ENCODE results near the gene PALM2AKAP2. TPM values are rescaled to one million over a fixed set of nuclear protein-coding genes. Genes with fewer than 3 reads are reported as not detected.
A peak's percentile ranks its signal among the peaks of the same experiment; 100 is the strongest.

The PALM2AKAP2 gene
- total and polyA plus RNA-seq, 7 donors = 0.60 to 4.5 (median 1.2) TPM; not detected in 1

- Histone ChIP-seq H3K4me1 (peaks cover 0 to 15% (median 7%) of the 10 kb centered on the region in 4 donors), H3K36me3 (no peaks in the 10 kb centered on the region), H3K9me3 (no peaks in the 10 kb centered on the region), H3K27ac (no peak overlapping the region), H3K27me3 (no peaks in the 10 kb centered on the region), H3K4me3 (no peak overlapping the region)
- TF ChIP-seq CTCF (IDR thresholded peaks at IDR 0.05) = no peak
- TF ChIP-seq POLR2AphosphoS5 (IDR thresholded peaks at IDR 0.05) = no peak
- TF ChIP-seq EP300 (IDR thresholded peaks at IDR 0.05) = no peak
- TF ChIP-seq POLR2A (IDR thresholded peaks at IDR 0.05) = no peak
- intact Hi-C loops (cut with DNase I) = no loop called here
- no peak for DNase-seq
Measured at GRCh38 chr9:109815366-109815947, 35.5 kb downstream of the PALM2AKAP2 start.

- Histone ChIP-seq H3K36me3 (no peaks in the 10 kb centered on the region), H3K4me3 (no peak overlapping the region), H3K27me3 (no peaks in the 10 kb centered on the region), H3K27ac (peak overlapping the region in 1 of 4 donors; percentile 49), H3K4me1 (peaks cover 0 to 15% (median 7%) of the 10 kb centered on the region in 4 donors), H3K9me3 (no peaks in the 10 kb centered on the region)
- 42 to 57% methylated on average over 4 of the region's 4 CpGs for WGBS, 2 donors
- TF ChIP-seq POLR2AphosphoS5 (IDR thresholded peaks at IDR 0.05) = peak in 3 of 4 donors; percentile 13 to 70 (median 23)
- TF ChIP-seq POLR2A (IDR thresholded peaks at IDR 0.05) = no peak
- TF ChIP-seq EP300 (IDR thresholded peaks at IDR 0.05) = peak in 1 of 4 donors; percentile 62
- no peak for TF ChIP-seq CTCF (IDR thresholded peaks at IDR 0.05)
- intact Hi-C loops (cut with DNase I) = no loop called here
- DNase-seq = no peak
Measured at GRCh38 chr9:109816490-109816889, 36.5 kb downstream of the PALM2AKAP2 start.

- H3K27ac ChIP-seq = peak overlapping the region in 2 of 4 donors; percentile 31 to 49
- 47 to 66% methylated on average over 6 of the region's 6 CpGs for WGBS, 2 donors
Measured at GRCh38 chr9:109817146-109817845, 37.3 kb downstream of the PALM2AKAP2 start.

GRCh38 chr9:109817846-109818472 is 38.0 kb downstream of the PALM2AKAP2 start:
- no peaks in the 10 kb centered on the region for H3K27me3 ChIP-seq
- TF ChIP-seq EP300 (IDR thresholded peaks at IDR 0.05) (peak in 1 of 4 donors; percentile 21), POLR2AphosphoS5 (IDR thresholded peaks at IDR 0.05) (peak in 3 of 4 donors; percentile 41 to 76 (median 54)), CTCF (IDR thresholded peaks at IDR 0.05) (peak; percentile 82 to 88 (median 84)), POLR2A (IDR thresholded peaks at IDR 0.05) (no peak)
- 2 to 3% methylated on average over 9 of the region's 9 CpGs for WGBS, 2 donors
- intact Hi-C loops (cut with DNase I) = loop anchor here (1.0 kb wide), 1 partner anchor 244 kb away; no protein-coding TSS in a partner anchor
- DNase-seq = peak; percentile 86
- no peaks in the 10 kb centered on the region for H3K9me3 ChIP-seq
- H3K27ac ChIP-seq = peak overlapping the region in 1 of 4 donors; percentile 49
- no peak overlapping the region for H3K4me3 ChIP-seq
- no peaks in the 10 kb centered on the region for H3K36me3 ChIP-seq
- peaks cover 0 to 15% (median 7%) of the 10 kb centered on the region in 4 donors for H3K4me1 ChIP-seq

More at GRCh38 chr9:109817146-109817845, 37.3 kb downstream of the PALM2AKAP2 start:
- Histone ChIP-seq H3K27me3 (no peaks in the 10 kb centered on the region), H3K4me3 (no peak overlapping the region), H3K9me3 (no peaks in the 10 kb centered on the region), H3K4me1 (peaks cover 0 to 15% (median 7%) of the 10 kb centered on the region in 4 donors), H3K36me3 (no peaks in the 10 kb centered on the region)
- no peak for DNase-seq
- intact Hi-C loops (cut with DNase I) = no loop called here
- no peak for TF ChIP-seq CTCF (IDR thresholded peaks at IDR 0.05)
